Effector memory CD4-positive, alpha-beta T cell (primary cell): ENCODE data around the gene TRIOBP.

Source experiments
- DNase-seq, 3 donors: peaks; one replicate each; pipeline ENCODE4 v3.0.0-alpha.2; 2020
- H3K27ac ChIP-seq: 2 replicates; pipeline ENCODE4 v1.7.0; 2013; ENCODE audit warnings: mild to moderate bottlenecking, low read length, moderate library complexity; ENCODE audit not compliant: insufficient read depth, poor library complexity, severe bottlenecking
- H3K27me3 ChIP-seq: replicated peaks from 2 replicates; pipeline ENCODE4 v1.7.0; 2013; ENCODE audit warnings: mild to moderate bottlenecking, low read length; ENCODE audit not compliant: insufficient read depth, control insufficient read depth, poor library complexity, severe bottlenecking
- H3K36me3 ChIP-seq: 2 replicates; pipeline ENCODE4 v1.7.0; 2013; ENCODE audit warnings: mild to moderate bottlenecking, low read length, moderate library complexity; ENCODE audit not compliant: control insufficient read depth, insufficient read depth
- H3K4me1 ChIP-seq: 2 replicates; pipeline ENCODE4 v1.7.0; 2013; ENCODE audit warnings: low read length, mild to moderate bottlenecking; ENCODE audit not compliant: control insufficient read depth, insufficient read depth, poor library complexity, severe bottlenecking
- H3K4me3 ChIP-seq: 2 replicates; pipeline ENCODE4 v1.7.0; 2013; ENCODE audit warnings: low read length, low read depth, mild to moderate bottlenecking; ENCODE audit not compliant: insufficient read depth, poor library complexity, severe bottlenecking
- H3K9me3 ChIP-seq: 2 replicates; pipeline ENCODE4 v1.7.0; 2013; ENCODE audit warnings: mild to moderate bottlenecking, low read length, moderate library complexity; ENCODE audit not compliant: control insufficient read depth

TRIOBP gene

DNA sequence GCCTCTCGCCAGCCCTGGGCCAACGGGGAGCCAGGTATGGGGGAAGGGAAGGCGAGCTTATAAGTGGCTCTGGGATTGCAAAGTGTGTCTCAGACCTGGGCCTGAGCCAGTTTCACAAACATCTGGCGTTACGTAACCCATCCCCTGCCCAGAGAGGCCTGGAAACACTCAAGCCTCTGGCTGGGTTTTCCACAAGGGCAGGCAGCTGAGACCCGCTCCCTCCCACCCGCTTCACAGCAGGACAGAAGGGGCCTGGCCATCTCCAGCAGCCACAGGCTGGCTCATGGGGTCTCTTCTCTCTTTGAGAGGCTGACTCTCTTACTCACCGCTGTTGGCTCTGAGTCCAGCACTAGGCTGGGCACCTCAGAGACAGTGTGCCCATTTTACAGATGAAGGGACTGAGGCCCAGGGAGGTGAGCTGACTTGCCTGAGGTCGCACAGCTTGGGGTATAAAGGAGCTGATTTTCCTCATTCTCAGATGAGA, 44.5 kb downstream of the TRIOBP start:
- peaks cover 6% of the 10 kb centered on the region for H3K4me1 ChIP-seq
- no peak for DNase-seq
- no peak overlapping the region for H3K27ac ChIP-seq

GRCh38 chr22:37742376-37743171, 45.7 kb downstream of the TRIOBP start:
- DNase-seq, result no peak
- Histone ChIP-seq H3K36me3 (no peaks in the 10 kb centered on the region), H3K4me1 (peaks cover 18% of the 10 kb centered on the region)

More for the DNA sequence above, 44.5 kb downstream of the TRIOBP start:
- no peaks in the 10 kb centered on the region for H3K36me3 ChIP-seq
- H3K27me3 ChIP-seq, result no peaks in the 10 kb centered on the region
- no peaks in the 10 kb centered on the region for H3K9me3 ChIP-seq
- no peak overlapping the region for H3K4me3 ChIP-seq

DNA sequence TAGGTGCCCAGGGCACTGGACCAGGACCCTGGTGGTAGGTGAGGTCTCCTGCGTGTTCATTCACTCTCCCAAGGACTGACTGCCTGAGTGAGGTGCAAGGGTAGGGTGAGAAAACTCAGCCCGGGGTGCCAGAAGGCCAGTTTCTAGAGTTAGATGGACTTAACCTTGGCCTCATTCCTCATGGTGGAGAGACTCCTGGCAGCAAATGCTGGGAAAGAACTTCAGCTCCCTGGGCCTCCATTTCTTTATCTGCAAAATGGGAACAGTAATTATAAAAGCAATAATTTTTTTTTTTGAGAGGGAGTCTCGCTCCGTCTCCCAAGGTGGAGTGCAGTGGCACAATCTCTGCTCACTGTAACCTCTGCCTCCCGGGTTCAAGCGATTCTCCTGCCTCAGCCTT, 47.7 kb downstream of the TRIOBP start:
- Histone ChIP-seq H3K9me3 (no peaks in the 10 kb centered on the region), H3K27ac (no peak overlapping the region), H3K4me3 (no peak overlapping the region), H3K36me3 (no peaks in the 10 kb centered on the region), H3K27me3 (no peaks in the 10 kb centered on the region), H3K4me1 (peaks cover 18% of the 10 kb centered on the region)
- DNase-seq, result no peak

More at GRCh38 chr22:37742376-37743171, 45.7 kb downstream of the TRIOBP start:
- no peaks in the 10 kb centered on the region for H3K9me3 ChIP-seq
- no peaks in the 10 kb centered on the region for H3K27me3 ChIP-seq
- no peak overlapping the region for H3K4me3 ChIP-seq
- H3K27ac ChIP-seq, result no peak overlapping the region

DNA sequence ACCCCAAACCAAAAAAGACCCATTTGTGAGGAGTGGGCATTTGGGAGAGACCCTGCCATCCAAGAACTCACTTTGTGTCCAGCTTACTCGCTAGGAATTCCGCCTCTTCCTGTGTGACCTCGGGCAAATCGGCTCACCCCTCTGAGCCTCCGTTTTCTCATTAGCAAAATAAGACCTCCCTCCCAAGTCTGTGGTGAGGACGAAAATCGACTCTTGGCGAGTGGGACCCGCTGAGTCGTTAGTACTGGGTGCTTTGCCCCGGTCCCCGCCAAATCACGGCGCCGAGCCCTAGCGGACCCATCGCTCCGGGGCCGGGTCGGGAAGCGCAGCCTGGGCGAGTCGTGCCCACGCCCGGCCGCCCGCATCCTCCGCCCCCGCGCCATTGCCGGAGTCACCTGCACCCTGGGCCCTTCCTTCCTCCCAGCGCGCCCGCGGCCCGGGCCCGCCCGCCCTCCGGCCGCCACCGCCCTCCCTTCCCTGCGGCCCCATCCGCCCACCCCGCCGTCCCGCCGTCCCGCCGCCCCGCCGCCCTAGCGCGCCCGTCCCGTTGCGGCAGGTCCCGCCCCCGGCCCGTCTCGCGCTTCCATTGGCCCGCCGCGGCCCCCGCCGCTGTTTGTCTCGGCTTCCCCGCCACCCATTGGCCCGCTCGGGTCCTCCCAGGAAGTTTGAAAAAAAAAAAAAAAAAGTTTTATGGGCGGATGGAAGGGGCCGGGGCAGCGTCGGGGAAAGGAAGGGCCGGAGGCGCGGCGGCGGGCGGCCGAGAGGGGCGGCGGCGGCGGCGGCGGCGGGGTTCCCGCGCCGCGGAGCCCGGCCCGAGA, 48.9 kb downstream of the TRIOBP start:
- peak overlapping the region; percentile 55 for H3K27ac ChIP-seq
- DNase-seq, result peak; percentile 78 to 86 (median 79)
- peak overlapping the region; percentile 90 for H3K4me3 ChIP-seq

DNA sequence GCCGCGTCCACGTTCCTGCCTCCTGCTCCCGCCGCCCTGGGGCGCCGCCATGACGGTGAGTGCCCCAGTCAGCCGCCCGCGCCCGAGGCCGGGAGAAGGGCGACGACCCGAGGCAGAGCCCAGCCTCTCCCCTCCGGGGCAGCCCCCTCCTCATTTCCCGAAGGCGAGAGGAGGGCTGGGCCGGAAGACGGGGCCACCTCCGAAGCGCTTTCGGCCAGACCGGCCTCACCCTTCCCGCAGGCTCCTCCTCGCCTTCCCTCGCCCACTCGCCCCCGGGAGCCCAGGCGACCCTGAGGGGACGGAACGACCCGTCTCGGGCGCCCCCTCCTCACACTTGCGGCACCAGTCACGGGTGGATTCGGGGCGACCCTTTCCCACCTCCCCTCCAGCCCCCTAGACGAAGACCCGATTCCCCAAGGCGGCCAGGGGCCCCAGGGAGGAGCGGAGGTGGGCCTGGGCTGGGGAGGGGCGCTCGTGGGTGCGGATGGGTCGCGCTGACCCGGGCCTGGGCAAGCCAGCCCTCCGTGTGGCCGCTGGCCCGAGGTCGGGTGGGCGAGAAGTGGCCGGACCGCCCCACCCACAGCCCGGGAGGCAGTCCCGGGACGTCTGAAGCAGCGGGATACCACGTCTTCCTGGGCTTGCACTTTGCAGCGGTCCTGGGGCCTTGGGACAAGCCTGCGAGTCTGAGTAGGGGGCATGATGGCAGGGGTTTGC, 49.7 kb downstream of the TRIOBP start:
- H3K36me3 ChIP-seq, result no peaks in the 10 kb centered on the region
- H3K4me1 ChIP-seq, result peaks cover 18% of the 10 kb centered on the region
- peak overlapping the region; percentile 90 for H3K4me3 ChIP-seq
- DNase-seq, result no peak
- H3K9me3 ChIP-seq, result no peaks in the 10 kb centered on the region
- H3K27me3 ChIP-seq, result no peaks in the 10 kb centered on the region
- peak overlapping the region; percentile 53 for H3K27ac ChIP-seq

More for the DNA sequence above, 48.9 kb downstream of the TRIOBP start:
- Histone ChIP-seq H3K36me3 (no peaks in the 10 kb centered on the region), H3K9me3 (no peaks in the 10 kb centered on the region), H3K27me3 (no peaks in the 10 kb centered on the region), H3K4me1 (peaks cover 18% of the 10 kb centered on the region)

GRCh38 chr22:37747080-37747714, 50.3 kb downstream of the TRIOBP start:
- no peak for DNase-seq
- peaks cover 18% of the 10 kb centered on the region for H3K4me1 ChIP-seq
- no peaks in the 10 kb centered on the region for H3K9me3 ChIP-seq

DNA sequence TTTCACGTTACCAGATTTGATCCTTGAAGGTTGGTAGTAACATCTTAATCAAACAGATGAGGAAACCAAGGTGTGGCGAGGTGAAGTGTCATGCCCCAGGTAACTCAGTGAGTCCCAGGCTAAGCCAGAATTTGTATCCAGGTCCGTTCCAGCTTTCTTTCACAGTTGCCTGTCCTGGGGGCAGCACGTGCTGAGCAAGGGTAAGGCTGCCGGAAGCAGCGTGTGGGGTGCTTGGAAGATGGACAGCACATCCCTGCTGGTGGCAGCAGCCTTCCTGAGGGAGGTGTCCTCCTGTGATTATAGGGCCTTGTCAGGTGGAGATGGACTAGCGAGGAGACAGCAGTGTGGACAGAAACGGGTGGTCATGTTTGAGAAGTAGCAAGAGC, 50.9 kb downstream of the TRIOBP start:
- Histone ChIP-seq H3K4me1 (peaks cover 18% of the 10 kb centered on the region), H3K27ac (no peak overlapping the region), H3K4me3 (no peak overlapping the region), H3K27me3 (no peaks in the 10 kb centered on the region), H3K9me3 (no peaks in the 10 kb centered on the region), H3K36me3 (peaks cover 9% of the 10 kb centered on the region)
- no peak for DNase-seq

More at GRCh38 chr22:37747080-37747714, 50.3 kb downstream of the TRIOBP start:
- Histone ChIP-seq H3K27me3 (no peaks in the 10 kb centered on the region), H3K4me3 (peak overlapping the region; percentile 90), H3K36me3 (peaks cover 4% of the 10 kb centered on the region), H3K27ac (no peak overlapping the region)

GRCh38 chr22:37748659-37749058, 51.8 kb downstream of the TRIOBP start:
- H3K27me3 ChIP-seq, result no peaks in the 10 kb centered on the region
- H3K4me1 ChIP-seq, result peaks cover 18% of the 10 kb centered on the region
- no peaks in the 10 kb centered on the region for H3K9me3 ChIP-seq
- H3K4me3 ChIP-seq, result no peak overlapping the region
- peaks cover 9% of the 10 kb centered on the region for H3K36me3 ChIP-seq
- no peak for DNase-seq
- H3K27ac ChIP-seq, result no peak overlapping the region

- Histone ChIP-seq H3K9me3 (no peaks in the 10 kb centered on the region), H3K36me3 (peaks cover 9% of the 10 kb centered on the region), H3K4me1 (peaks cover 18% of the 10 kb centered on the region), H3K27me3 (no peaks in the 10 kb centered on the region), H3K27ac (no peak overlapping the region), H3K4me3 (no peak overlapping the region)
- no peak for DNase-seq
Measured at GRCh38 chr22:37749226-37749625, 52.4 kb downstream of the TRIOBP start.
